Measurements from ENCODE around the gene BAX. TPM values are rescaled to one million over a fixed set of nuclear protein-coding genes. Genes with fewer than 3 reads are reported as not detected.
A peak's percentile ranks its signal among the peaks of the same experiment; 100 is the strongest.
"Not testable (repeated sequence)": the region's sequence is repeated elsewhere in the genome, so short reads cannot be mapped to it uniquely, and the experiment has no call there.

Gene BAX
- 161 and 201 TPM in 2 replicates for total RNA-seq (ENCODE audit: low replicate concordance)
- long read RNA-seq, result 0 reads

DNA sequence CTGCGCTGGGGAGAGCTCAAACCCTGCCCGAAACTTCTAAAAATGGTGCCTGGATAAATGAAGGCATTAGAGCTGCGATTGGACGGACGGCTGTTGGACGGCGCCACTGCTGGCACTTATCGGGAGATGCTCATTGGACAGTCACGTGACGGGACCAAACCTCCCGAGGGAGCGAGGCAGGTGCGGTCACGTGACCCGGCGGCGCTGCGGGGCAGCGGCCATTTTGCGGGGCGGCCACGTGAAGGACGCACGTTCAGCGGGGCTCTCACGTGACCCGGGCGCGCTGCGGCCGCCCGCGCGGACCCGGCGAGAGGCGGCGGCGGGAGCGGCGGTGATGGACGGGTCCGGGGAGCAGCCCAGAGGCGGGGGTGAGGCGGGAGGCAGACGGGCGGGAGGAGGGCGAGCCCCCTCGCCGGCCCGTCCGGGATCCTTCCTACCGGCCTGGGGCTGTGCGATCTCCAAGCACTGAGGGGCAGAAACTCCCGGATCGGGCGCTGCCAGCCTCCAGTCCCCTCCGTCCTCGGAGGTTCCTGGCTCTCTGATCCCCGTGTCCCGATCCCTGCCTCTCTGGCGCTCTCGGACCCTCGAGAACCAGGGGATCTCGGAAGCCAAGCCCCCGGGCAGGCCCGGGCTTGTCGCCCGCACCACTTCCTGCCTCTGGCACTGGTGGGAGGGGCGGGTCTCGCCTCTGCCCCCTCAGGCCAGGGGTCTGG lies at the start of gene BAX:
Gene BAX (plus strand): TSS at position 281 of the 713 bp plus-strand sequence. CDS start 54 bp downstream, at position 335.
- Mint-ChIP-seq H3K4me1 (ENCODE audit: unreplicated experiment) (peaks cover 16% of the 10 kb centered on the region), H3K9me3 (no peaks in the 10 kb centered on the region), H3K36me3 (peaks cover 11% of the 10 kb centered on the region), H3K4me3 (peak within 1 kb of the TSS; percentile 92), H3K27ac (peak within 1 kb of the TSS; percentile 93), H3K27me3 (no peaks in the 10 kb centered on the region)
- TF ChIP-seq, protein P1, sequence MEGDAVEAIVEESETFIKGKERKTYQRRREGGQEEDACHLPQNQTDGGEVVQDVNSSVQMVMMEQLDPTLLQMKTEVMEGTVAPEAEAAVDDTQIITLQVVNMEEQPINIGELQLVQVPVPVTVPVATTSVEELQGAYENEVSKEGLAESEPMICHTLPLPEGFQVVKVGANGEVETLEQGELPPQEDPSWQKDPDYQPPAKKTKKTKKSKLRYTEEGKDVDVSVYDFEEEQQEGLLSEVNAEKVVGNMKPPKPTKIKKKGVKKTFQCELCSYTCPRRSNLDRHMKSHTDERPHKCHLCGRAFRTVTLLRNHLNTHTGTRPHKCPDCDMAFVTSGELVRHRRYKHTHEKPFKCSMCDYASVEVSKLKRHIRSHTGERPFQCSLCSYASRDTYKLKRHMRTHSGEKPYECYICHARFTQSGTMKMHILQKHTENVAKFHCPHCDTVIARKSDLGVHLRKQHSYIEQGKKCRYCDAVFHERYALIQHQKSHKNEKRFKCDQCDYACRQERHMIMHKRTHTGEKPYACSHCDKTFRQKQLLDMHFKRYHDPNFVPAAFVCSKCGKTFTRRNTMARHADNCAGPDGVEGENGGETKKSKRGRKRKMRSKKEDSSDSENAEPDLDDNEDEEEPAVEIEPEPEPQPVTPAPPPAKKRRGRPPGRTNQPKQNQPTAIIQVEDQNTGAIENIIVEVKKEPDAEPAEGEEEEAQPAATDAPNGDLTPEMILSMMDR (conservative IDR thresholded peaks at IDR 0.05), result peak; percentile 16
- peak; percentile 100 for DNase-seq (ENCODE audit: extremely low spot score, unreplicated experiment)

DNA sequence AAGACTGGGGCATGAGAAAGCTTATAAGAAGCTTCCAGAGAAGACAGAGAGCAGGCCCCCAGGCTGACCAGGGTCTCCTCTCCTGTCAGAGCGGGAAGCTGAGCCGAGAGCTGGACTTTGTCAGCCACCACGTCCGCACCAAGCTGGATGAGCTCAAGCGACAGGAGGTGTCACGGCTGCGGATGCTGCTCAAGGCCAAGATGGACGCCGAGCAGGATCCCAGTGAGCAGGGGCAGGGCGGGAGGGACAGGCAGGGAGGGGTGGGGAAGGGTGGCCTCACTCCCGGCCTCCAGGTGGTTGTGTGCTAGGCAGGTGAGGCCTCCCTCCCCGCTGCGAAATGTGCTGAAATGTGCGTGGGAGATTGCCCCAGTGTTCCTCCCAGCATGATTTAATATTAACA lies 49.0 kb upstream of the BAX start:
- no peaks in the 10 kb centered on the region for H3K9me3 Mint-ChIP-seq
- H3K36me3 Mint-ChIP-seq, result peaks cover 25% of the 10 kb centered on the region
- H3K4me1 Mint-ChIP-seq (ENCODE audit: unreplicated experiment), result peaks cover 10% of the 10 kb centered on the region
- H3K27ac Mint-ChIP-seq, result no peak overlapping the region
- no peak overlapping the region for H3K4me3 Mint-ChIP-seq
- TF ChIP-seq, protein P1 (conservative IDR thresholded peaks at IDR 0.05), result no peak
- DNase-seq (ENCODE audit: extremely low spot score, unreplicated experiment), result no peak
- H3K27me3 Mint-ChIP-seq, result no peaks in the 10 kb centered on the region

DNA sequence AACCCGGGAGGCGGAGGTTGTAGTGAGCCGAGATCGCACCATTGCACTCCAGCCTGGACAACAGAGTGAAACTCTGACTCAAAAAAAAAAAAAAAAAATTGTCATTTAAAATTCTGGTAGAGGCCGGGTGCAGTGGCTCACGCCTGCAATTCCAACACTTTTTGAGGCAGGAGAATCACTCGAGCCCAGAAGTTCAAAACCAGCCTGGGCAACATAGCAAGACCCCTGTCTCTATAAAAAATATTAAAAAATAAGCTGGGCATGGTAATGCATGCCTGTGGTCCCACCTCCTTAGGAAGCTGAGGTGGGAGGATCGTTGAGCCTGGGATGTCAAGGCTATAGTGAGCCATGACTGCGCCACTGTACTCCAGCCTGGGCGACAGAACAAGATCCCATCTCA lies 48.4 kb upstream of the BAX start:
- Mint-ChIP-seq H3K4me1 (ENCODE audit: unreplicated experiment) (peaks cover 4% of the 10 kb centered on the region), H3K4me3 (no peak overlapping the region), H3K9me3 (no peaks in the 10 kb centered on the region), H3K27me3 (no peaks in the 10 kb centered on the region), H3K36me3 (peaks cover 24% of the 10 kb centered on the region), H3K27ac (no peak overlapping the region)
- no peak for DNase-seq (ENCODE audit: extremely low spot score, unreplicated experiment)
- TF ChIP-seq, protein P1 (conservative IDR thresholded peaks at IDR 0.05), result no peak

DNA sequence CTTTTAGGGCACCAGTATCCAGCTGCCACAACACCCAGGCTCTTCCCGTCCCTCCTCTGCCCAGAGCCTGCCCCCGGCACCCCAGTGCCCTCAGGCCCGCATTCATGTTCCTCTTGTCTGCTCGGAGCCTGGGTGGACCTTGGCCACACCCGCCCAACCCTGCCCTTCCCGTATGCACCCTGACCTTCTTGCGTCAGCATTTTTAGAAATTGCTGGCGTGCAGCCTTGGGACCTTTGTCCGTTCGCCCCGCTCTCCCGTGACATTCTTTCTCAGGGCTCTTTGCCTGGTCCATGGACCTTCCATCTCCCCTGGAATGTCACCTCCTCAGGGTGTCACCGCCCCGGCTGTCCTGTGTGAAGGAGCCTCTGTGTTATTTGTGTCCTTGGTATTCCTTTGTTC lies 47.0 kb upstream of the BAX start:
- Mint-ChIP-seq H3K4me1 (ENCODE audit: unreplicated experiment) (peaks cover under 1% of the 10 kb centered on the region), H3K27me3 (no peaks in the 10 kb centered on the region), H3K9me3 (no peaks in the 10 kb centered on the region), H3K4me3 (no peak overlapping the region), H3K27ac (no peak overlapping the region), H3K36me3 (peaks cover 24% of the 10 kb centered on the region)
- TF ChIP-seq, protein P1 (conservative IDR thresholded peaks at IDR 0.05), result no peak
- no peak for DNase-seq (ENCODE audit: extremely low spot score, unreplicated experiment)

DNA sequence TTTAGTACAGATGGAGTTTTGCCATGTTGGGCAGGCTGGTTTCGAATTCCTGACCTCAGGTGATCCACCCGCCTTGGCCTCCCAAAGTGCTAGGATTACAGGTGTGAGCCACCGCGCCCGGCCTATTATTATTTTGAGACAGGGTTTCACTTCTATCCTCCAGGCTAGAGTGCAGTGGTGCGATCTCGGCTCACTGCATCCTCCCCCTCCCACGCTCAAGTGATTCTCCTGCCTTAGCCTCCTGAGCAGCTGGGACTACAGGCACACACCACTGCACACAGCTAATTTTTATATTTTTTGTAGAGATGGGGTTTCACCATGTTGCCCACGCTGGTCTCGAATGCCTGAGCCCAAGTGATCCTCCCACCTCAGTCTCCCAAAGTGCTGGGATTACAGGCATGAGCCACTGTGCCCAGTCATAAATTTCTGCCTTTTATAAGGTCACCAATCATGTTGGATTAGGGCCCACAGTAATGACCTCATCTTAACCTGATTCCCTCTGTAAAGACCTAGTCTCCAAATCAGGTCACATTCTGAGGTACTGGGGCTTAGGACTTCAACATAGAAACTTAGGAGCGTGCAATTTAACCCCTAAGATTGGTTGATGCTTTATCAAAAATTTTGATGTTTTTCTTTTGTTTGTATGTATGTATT lies 45.1 kb upstream of the BAX start:
- not testable (repeated sequence) for H3K9me3 Mint-ChIP-seq; H3K4me3 Mint-ChIP-seq; H3K27ac Mint-ChIP-seq; DNase-seq (ENCODE audit: extremely low spot score, unreplicated experiment); H3K4me1 Mint-ChIP-seq (ENCODE audit: unreplicated experiment); H3K27me3 Mint-ChIP-seq
- H3K36me3 Mint-ChIP-seq, result peaks cover 32% of the 10 kb centered on the region

DNA sequence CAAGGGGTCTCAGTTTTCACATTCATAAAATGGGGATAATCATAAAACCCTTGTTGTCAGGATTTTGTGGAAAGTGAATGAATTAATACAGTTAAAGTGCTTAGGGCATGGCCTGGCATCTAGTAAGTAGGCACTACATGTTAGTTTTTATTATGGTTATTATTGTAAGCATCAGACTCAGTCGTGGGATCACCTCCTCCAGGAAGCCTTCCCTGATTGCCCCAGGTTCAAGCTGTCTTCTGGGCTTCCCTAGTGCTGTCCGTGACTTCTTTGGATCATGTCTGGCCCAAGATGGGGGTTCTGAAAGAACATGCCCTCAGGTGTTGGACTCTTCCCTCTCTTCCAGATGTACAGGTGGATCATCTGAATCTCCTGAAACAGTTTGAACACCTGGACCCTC lies 43.9 kb upstream of the BAX start:
- H3K9me3 Mint-ChIP-seq, result no peaks in the 10 kb centered on the region
- H3K27ac Mint-ChIP-seq, result no peak overlapping the region
- no peak overlapping the region for H3K4me3 Mint-ChIP-seq
- TF ChIP-seq, protein P1 (conservative IDR thresholded peaks at IDR 0.05), result no peak
- no peak for DNase-seq (ENCODE audit: extremely low spot score, unreplicated experiment)
- H3K4me1 Mint-ChIP-seq (ENCODE audit: unreplicated experiment), result no peaks in the 10 kb centered on the region
- H3K27me3 Mint-ChIP-seq, result no peaks in the 10 kb centered on the region
- H3K36me3 Mint-ChIP-seq, result peaks cover 24% of the 10 kb centered on the region
